DOHH2 (cell line): ENCODE data around the gene PTRHD1.

Source experiments
- EZH2phosphoT487 ChIP-seq: fragments of 200-600 bp; sonication (generic); IDR thresholded peaks from 2 replicates; pipeline ENCODE4 v1.6.1; 2017; ENCODE audit warnings: borderline replicate concordance, mild to moderate bottlenecking, antibody characterized with exemption, low read length, moderate library complexity, mixed read lengths
- TF ChIP-seq, protein P1 (sequence below): fragments of 200-600 bp; sonication (generic); IDR thresholded peaks from one replicate; pipeline ENCODE4 v1.5.1; 2014; ENCODE audit warnings: antibody characterized with exemption, mild to moderate bottlenecking, low read depth, low read length; ENCODE audit not compliant: poor library complexity, severe bottlenecking

- TF ChIP-seq, protein P1, sequence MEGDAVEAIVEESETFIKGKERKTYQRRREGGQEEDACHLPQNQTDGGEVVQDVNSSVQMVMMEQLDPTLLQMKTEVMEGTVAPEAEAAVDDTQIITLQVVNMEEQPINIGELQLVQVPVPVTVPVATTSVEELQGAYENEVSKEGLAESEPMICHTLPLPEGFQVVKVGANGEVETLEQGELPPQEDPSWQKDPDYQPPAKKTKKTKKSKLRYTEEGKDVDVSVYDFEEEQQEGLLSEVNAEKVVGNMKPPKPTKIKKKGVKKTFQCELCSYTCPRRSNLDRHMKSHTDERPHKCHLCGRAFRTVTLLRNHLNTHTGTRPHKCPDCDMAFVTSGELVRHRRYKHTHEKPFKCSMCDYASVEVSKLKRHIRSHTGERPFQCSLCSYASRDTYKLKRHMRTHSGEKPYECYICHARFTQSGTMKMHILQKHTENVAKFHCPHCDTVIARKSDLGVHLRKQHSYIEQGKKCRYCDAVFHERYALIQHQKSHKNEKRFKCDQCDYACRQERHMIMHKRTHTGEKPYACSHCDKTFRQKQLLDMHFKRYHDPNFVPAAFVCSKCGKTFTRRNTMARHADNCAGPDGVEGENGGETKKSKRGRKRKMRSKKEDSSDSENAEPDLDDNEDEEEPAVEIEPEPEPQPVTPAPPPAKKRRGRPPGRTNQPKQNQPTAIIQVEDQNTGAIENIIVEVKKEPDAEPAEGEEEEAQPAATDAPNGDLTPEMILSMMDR = no peak
- TF ChIP-seq EZH2phosphoT487 = no peak
Observed at GRCh38 chr2:24744356-24744755, 48.8 kb downstream of the PTRHD1 start.
